ENCODE data around the gene ZMIZ1. TPM values are rescaled to one million over a fixed set of nuclear protein-coding genes. Genes with fewer than 3 reads are reported as not detected.

ZMIZ1 gene
- total and polyA plus RNA-seq, 2 experiments from 2014 or later: 9.2 to 30.9 TPM

DNA sequence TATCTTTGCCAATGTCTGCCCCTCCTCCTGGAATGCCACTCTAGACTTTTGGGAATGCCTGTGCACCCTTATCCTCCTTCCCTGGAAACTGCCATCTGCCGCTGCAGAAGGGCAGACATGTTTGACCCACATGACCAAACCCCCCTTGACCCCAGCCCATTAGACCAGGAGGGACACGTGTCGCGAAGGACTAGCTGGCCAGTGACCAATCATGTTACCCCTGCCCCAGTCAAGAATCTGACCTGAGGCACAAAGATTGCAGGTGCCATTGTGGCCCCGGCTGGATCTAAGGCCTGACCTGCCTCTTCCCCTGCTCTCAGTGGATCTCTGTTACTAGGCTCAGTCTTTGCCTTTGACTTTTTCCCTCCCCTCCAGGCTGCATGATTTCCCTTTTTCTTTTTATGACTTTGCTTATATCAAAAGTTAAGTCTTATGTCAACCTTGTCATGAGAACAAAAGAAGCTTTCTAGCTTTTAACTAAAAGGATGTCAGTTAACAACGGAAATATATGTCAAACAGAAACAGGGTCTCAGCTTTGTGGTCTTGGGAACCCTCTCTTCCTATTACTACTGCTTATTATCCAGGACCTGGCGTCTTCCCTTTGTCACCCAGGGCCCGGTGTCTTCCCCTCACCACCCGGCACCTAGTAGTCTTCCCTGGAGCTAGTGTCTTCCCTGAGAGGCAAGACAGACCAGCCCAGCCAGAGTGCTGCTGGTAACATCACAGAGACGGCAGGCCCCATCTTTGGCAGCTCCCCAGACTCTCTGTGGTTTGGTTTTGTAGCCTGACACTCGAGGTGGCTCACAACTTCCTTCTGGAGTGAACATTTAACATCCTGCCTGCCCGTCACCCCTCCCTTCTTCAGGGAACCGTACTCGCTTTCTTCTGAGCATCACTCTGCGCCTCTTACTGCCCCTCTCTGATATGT is 254.1 kb downstream of the ZMIZ1 start:
- Mint-ChIP-seq H3K9me3 (peaks cover 3% of the 10 kb centered on the region; the same call in 1 of the 3 replicates), H3K27ac (no peak overlapping the region), H3K4me3 (no peak overlapping the region), H3K27me3 (ENCODE audit: insufficient read depth, low read depth, poor library complexity) (peaks cover 19% of the 10 kb centered on the region), H3K36me3 (ENCODE audit: low read depth) (peaks cover 5% of the 10 kb centered on the region; the same call in 1 of the 3 replicates), H3K4me1 (peaks cover 11% of the 10 kb centered on the region)
- Histone ChIP-seq H3K4me2 (no peak overlapping the region), H3K4me1 (ENCODE audit: insufficient read depth) (peaks cover 9% of the 10 kb centered on the region), H3K79me2 (replicated peaks; ENCODE audit: insufficient read depth) (no peaks in the 10 kb centered on the region), H4K20me1 (replicated peaks; ENCODE audit: insufficient read depth) (no peaks in the 10 kb centered on the region), H3K27me3 (ENCODE audit: insufficient read depth) (no peaks in the 10 kb centered on the region), H2AFZ (no peak overlapping the region), H3K27ac (ENCODE audit: low read depth) (no peak overlapping the region), H3K4me3 (no peak overlapping the region), H3K9me2 (ENCODE audit: insufficient read depth) (no peaks in the 10 kb centered on the region), H3F3A (replicated peaks; ENCODE audit: low read depth) (no peaks in the 10 kb centered on the region), H3K36me3 (ENCODE audit: insufficient read depth) (no peaks in the 10 kb centered on the region)
- TF ChIP-seq ZNF331 (CRISPR knock-in tag; IDR thresholded peaks at IDR 0.05; ENCODE audit: low read depth): no peak
- no peak for TF ChIP-seq POLR2AphosphoS5 (IDR thresholded peaks at IDR 0.05; ENCODE audit: low read depth)
- no peak for TF ChIP-seq EZH2 (IDR thresholded peaks at IDR 0.05; ENCODE audit: low read depth, unreplicated experiment)
- no peak for TF ChIP-seq JUNB (IDR thresholded peaks at IDR 0.05; ENCODE audit: unreplicated experiment)
- TF ChIP-seq, protein P1, sequence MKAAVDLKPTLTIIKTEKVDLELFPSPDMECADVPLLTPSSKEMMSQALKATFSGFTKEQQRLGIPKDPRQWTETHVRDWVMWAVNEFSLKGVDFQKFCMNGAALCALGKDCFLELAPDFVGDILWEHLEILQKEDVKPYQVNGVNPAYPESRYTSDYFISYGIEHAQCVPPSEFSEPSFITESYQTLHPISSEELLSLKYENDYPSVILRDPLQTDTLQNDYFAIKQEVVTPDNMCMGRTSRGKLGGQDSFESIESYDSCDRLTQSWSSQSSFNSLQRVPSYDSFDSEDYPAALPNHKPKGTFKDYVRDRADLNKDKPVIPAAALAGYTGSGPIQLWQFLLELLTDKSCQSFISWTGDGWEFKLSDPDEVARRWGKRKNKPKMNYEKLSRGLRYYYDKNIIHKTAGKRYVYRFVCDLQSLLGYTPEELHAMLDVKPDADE (IDR thresholded peaks at IDR 0.05): no peak
- TF ChIP-seq STAT1 (IDR thresholded peaks at IDR 0.05; ENCODE audit: unreplicated experiment): no peak
- TF ChIP-seq EZH2phosphoT487 (IDR thresholded peaks at IDR 0.05; ENCODE audit: unreplicated experiment): no peak
- TF ChIP-seq, protein P2, sequence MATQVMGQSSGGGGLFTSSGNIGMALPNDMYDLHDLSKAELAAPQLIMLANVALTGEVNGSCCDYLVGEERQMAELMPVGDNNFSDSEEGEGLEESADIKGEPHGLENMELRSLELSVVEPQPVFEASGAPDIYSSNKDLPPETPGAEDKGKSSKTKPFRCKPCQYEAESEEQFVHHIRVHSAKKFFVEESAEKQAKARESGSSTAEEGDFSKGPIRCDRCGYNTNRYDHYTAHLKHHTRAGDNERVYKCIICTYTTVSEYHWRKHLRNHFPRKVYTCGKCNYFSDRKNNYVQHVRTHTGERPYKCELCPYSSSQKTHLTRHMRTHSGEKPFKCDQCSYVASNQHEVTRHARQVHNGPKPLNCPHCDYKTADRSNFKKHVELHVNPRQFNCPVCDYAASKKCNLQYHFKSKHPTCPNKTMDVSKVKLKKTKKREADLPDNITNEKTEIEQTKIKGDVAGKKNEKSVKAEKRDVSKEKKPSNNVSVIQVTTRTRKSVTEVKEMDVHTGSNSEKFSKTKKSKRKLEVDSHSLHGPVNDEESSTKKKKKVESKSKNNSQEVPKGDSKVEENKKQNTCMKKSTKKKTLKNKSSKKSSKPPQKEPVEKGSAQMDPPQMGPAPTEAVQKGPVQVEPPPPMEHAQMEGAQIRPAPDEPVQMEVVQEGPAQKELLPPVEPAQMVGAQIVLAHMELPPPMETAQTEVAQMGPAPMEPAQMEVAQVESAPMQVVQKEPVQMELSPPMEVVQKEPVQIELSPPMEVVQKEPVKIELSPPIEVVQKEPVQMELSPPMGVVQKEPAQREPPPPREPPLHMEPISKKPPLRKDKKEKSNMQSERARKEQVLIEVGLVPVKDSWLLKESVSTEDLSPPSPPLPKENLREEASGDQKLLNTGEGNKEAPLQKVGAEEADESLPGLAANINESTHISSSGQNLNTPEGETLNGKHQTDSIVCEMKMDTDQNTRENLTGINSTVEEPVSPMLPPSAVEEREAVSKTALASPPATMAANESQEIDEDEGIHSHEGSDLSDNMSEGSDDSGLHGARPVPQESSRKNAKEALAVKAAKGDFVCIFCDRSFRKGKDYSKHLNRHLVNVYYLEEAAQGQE (IDR thresholded peaks at IDR 0.05; ENCODE audit: unreplicated experiment): no peak
- TF ChIP-seq, protein P3, sequence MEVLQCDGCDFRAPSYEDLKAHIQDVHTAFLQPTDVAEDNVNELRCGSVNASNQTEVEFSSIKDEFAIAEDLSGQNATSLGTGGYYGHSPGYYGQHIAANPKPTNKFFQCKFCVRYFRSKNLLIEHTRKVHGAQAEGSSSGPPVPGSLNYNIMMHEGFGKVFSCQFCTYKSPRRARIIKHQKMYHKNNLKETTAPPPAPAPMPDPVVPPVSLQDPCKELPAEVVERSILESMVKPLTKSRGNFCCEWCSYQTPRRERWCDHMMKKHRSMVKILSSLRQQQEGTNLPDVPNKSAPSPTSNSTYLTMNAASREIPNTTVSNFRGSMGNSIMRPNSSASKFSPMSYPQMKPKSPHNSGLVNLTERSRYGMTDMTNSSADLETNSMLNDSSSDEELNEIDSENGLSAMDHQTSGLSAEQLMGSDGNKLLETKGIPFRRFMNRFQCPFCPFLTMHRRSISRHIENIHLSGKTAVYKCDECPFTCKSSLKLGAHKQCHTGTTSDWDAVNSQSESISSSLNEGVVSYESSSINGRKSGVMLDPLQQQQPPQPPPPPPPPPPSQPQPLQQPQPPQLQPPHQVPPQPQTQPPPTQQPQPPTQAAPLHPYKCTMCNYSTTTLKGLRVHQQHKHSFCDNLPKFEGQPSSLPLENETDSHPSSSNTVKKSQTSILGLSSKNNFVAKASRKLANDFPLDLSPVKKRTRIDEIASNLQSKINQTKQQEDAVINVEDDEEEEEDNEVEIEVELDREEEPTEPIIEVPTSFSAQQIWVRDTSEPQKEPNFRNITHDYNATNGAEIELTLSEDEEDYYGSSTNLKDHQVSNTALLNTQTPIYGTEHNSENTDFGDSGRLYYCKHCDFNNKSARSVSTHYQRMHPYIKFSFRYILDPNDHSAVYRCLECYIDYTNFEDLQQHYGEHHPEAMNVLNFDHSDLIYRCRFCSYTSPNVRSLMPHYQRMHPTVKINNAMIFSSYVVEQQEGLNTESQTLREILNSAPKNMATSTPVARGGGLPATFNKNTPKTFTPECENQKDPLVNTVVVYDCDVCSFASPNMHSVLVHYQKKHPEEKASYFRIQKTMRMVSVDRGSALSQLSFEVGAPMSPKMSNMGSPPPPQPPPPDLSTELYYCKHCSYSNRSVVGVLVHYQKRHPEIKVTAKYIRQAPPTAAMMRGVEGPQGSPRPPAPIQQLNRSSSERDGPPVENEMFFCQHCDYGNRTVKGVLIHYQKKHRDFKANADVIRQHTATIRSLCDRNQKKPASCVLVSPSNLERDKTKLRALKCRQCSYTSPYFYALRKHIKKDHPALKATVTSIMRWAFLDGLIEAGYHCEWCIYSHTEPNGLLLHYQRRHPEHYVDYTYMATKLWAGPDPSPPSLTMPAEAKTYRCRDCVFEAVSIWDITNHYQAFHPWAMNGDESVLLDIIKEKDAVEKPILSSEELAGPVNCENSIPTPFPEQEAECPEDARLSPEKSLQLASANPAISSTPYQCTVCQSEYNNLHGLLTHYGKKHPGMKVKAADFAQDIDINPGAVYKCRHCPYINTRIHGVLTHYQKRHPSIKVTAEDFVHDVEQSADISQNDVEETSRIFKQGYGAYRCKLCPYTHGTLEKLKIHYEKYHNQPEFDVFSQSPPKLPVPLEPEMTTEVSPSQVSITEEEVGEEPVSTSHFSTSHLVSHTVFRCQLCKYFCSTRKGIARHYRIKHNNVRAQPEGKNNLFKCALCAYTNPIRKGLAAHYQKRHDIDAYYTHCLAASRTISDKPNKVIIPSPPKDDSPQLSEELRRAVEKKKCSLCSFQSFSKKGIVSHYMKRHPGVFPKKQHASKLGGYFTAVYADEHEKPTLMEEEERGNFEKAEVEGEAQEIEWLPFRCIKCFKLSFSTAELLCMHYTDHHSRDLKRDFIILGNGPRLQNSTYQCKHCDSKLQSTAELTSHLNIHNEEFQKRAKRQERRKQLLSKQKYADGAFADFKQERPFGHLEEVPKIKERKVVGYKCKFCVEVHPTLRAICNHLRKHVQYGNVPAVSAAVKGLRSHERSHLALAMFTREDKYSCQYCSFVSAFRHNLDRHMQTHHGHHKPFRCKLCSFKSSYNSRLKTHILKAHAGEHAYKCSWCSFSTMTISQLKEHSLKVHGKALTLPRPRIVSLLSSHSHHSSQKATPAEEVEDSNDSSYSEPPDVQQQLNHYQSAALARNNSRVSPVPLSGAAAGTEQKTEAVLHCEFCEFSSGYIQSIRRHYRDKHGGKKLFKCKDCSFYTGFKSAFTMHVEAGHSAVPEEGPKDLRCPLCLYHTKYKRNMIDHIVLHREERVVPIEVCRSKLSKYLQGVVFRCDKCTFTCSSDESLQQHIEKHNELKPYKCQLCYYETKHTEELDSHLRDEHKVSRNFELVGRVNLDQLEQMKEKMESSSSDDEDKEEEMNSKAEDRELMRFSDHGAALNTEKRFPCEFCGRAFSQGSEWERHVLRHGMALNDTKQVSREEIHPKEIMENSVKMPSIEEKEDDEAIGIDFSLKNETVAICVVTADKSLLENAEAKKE (CRISPR knock-in tag; IDR thresholded peaks at IDR 0.05): no peak
- no peak for TF ChIP-seq NANOG (IDR thresholded peaks at IDR 0.05; ENCODE audit: borderline replicate concordance)
- TF ChIP-seq CREB1 (CRISPR knock-in tag; IDR thresholded peaks at IDR 0.05; ENCODE audit: low read depth): no peak
- TF ChIP-seq ZNF114 (CRISPR knock-in tag; IDR thresholded peaks at IDR 0.05): no peak
- no peak for TF ChIP-seq CTCF (conservative IDR thresholded peaks at IDR 0.05; ENCODE audit: low read depth in 2 of 2)
- ATAC-seq (no peak), DNase-seq (ENCODE audit: low spot score) (no peak)

Measured in GM23338 (cell line).